Bronchial epithelial cell (primary cell): ENCODE measurements around the gene ASCC2. TPM values are rescaled to one million over a fixed set of nuclear protein-coding genes. Genes with fewer than 3 reads are reported as not detected.
A peak's percentile ranks its signal among the peaks of the same experiment; 100 is the strongest.
"Not testable (repeated sequence)": the region's sequence is repeated elsewhere in the genome, so short reads cannot be mapped to it uniquely, and the experiment has no call there.

Source experiments
- DNase-seq: peaks from one replicate; pipeline ENCODE4 v3.0.0-alpha.2; 2010; ENCODE audit warnings: low read depth
- FAIRE-seq: peaks from 2 replicates; lab custom pipeline; 2011; peaks lifted over from hg19 to GRCh38; lab: Jason Lieb, UNC
- H3K27me3 ChIP-seq: 2 replicates; pipeline ENCODE4 v1.5.1; 2011; ENCODE audit warnings: low read length; ENCODE audit not compliant: control insufficient read depth, insufficient read depth
- H3K36me3 ChIP-seq: 2 replicates; pipeline ENCODE4 v1.5.1; 2011; ENCODE audit warnings: low read length; ENCODE audit not compliant: control insufficient read depth, insufficient read depth
- H3K4me3 ChIP-seq: 2 replicates; pipeline ENCODE4 v1.5.1; 2011; ENCODE audit warnings: mild to moderate bottlenecking, low read depth, low read length, control low read depth
- total RNA-seq: library from RNA; depleted of rRNA; stranded (reverse); fragments of >200 nt; gene quantifications from 2 replicates; pipeline ENCODE4 v1.2.1, GENCODE V29; 2014
- TF ChIP-seq, protein P1 (sequence below): IDR thresholded peaks from 2 replicates; pipeline ENCODE4 v1.5.1; 2011; ENCODE audit warnings: mild to moderate bottlenecking, moderate library complexity, low read length, control low read depth, inconsistent platforms; ENCODE audit not compliant: insufficient read depth, severe bottlenecking

The ASCC2 gene
- total RNA-seq, 1 donor from 2014 or later = 26.1 TPM

DNA sequence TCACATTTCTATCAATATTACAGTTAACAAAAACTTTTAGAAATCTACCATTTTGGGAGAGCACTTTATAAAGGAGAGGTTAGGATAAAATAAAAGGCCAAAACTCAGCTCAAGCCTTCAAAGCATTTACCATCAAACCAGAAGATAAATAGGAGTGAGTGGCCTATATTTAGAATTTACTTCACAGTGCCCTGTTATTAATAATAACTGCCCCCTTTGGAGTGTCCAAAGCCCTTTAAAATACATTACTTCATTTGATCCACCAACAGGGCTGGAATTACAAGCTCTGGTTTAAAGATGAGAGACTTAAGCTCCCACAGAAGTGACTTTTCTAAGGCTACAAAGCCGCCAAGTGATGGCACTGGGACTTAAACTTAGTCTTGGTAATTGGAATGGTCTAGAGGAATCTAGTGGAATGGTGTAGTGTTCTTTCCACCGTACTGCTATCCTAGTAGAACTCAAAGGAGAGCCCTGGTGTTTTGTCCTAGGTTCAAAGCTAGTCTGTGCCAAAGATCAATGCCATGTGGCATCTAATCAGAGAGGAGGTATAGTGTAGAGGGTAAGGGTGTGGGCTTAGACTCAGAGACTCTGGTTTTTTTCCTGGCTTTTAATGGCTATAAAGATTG lies 23.7 kb upstream of the ASCC2 start:
- Histone ChIP-seq H3K36me3 (no peaks in the 10 kb centered on the region), H3K27me3 (no peaks in the 10 kb centered on the region), H3K4me3 (no peak overlapping the region)
- DNase-seq = no peak
- FAIRE-seq = peak; percentile 79
- TF ChIP-seq, protein P1, sequence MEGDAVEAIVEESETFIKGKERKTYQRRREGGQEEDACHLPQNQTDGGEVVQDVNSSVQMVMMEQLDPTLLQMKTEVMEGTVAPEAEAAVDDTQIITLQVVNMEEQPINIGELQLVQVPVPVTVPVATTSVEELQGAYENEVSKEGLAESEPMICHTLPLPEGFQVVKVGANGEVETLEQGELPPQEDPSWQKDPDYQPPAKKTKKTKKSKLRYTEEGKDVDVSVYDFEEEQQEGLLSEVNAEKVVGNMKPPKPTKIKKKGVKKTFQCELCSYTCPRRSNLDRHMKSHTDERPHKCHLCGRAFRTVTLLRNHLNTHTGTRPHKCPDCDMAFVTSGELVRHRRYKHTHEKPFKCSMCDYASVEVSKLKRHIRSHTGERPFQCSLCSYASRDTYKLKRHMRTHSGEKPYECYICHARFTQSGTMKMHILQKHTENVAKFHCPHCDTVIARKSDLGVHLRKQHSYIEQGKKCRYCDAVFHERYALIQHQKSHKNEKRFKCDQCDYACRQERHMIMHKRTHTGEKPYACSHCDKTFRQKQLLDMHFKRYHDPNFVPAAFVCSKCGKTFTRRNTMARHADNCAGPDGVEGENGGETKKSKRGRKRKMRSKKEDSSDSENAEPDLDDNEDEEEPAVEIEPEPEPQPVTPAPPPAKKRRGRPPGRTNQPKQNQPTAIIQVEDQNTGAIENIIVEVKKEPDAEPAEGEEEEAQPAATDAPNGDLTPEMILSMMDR = no peak

DNA sequence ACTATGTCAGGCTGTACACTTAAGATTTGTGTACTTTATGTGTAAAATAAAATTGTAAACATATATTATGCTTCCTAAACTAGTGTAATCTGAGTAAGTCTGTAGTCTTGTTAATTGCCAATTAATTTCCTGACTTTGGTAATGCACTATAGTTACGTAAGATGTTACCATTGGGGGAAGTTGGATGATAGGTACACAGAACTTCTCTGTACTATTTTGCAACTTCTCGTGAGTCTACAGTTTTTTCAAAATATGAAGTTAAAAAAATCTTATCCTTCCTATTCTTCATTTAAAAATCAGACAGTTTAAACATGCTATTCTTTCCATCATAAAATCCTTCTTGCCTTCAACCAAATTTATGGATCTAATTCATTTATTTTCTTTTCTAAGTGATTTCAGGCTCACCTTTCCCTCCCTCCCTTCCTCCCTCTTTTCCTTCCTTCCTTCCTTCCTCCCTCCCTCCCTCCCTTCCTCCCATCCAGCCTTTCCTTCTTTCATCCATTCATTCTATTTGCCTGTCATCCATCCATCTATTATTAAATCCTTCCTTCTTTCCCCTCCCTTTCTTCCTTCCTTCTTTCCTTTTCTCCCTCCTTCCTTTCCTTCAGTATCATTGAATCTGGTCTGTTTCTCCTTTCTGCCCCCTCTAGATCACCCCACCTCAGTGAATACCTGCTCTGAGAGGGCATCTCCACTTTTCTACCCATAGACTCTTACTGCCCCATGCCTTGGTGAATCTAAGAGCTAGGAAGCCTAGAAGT lies 22.1 kb upstream of the ASCC2 start:
- TF ChIP-seq, protein P1 = no peak
- no peak overlapping the region for H3K4me3 ChIP-seq
- H3K27me3 ChIP-seq = no peaks in the 10 kb centered on the region
- H3K36me3 ChIP-seq = no peaks in the 10 kb centered on the region
- FAIRE-seq (no peak), DNase-seq (no peak)

DNA sequence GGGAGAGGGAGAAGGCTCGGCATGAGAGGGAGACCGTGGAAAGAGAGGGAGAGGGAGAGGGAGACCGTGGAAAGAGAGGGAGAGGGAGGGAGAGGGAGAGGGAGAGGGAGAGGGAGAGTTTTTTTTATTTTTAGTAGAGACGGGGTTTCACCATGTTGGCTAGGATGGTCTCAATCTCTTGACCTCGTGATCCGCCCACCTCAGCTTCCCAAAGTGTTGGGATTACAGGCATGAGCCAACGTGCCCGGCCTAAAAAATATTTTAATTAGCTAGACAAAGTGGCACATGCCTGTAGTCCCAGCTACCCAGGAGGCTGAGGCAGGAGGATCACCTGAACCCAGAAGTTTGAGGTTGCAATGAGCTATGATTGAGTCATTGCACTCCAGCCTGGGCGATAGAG lies 21.0 kb upstream of the ASCC2 start:
- not testable (repeated sequence) for H3K27me3 ChIP-seq, DNase-seq, H3K36me3 ChIP-seq, H3K4me3 ChIP-seq, FAIRE-seq

DNA sequence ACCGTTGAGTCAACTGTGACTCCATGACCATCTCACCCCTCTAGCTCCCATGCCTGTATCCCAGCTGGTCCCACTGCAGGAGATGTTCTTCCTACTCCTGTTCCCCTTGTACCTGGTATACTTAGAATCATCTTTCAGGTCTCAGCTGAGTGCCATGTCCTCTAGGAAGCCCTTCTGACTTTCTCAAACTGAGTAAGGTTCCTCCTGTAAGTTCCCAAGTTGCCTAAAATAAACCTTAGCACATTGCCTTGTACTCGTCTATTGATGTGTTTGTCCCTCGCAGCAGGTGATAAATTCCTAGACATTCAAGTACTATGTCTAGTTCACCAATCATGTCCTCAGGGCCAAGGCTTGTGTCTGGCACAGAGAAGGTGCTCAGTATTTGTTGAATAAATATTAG lies 18.4 kb upstream of the ASCC2 start:
- peak; percentile 23 for FAIRE-seq
- Histone ChIP-seq H3K36me3 (no peaks in the 10 kb centered on the region), H3K27me3 (no peaks in the 10 kb centered on the region), H3K4me3 (no peak overlapping the region)
- no peak for DNase-seq
- TF ChIP-seq, protein P1 = no peak

DNA sequence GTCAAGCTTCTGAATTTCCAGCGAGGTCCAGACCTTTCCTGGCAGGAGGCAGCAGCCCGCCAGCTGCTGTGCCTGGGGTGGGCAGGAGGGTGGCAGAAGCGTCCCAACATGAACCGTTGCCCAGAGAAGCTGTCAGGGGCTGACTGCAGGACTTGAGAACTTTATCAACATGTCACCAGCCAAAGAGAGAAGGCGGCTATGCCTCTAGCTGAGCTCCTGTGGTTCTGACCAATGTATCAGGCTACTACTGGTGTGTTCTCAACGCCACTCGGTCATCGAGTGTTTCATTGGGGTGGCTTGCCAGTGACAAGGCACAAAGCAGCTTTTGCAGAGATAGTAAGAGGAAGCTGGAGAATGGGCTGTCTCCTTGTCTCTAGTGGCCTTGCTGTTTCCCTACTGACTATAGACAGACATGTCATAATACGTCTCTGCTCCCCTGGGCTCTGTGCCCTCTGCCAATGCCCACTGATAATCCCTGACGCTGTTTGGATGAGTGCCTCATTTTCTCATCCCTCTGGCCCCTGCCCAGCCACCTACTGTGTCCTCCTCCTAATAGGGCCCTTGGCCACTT lies 17.6 kb upstream of the ASCC2 start:
- Histone ChIP-seq H3K27me3 (no peaks in the 10 kb centered on the region), H3K4me3 (no peak overlapping the region), H3K36me3 (no peaks in the 10 kb centered on the region)
- DNase-seq (no peak), FAIRE-seq (peak; percentile 55)
- TF ChIP-seq, protein P1 = no peak

DNA sequence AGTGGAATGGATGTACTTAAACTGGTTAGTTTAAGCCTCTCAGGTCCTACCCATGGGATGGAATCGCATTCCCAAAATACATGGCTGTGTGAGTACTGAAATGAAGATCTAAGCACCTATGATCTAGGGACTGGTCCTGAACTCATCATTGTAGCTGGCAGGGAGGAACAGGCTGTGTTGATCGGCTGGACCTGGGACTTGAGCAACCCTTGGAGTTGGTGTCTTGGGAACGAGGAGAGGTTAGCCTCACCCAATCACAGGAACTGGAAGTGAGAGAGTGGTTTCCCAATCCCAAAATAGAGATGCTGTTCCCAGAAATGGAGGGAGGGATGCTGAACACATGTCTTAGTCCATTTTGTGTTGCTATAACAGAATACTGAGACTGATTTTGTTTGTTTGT lies 16.4 kb upstream of the ASCC2 start:
- Histone ChIP-seq H3K36me3 (no peaks in the 10 kb centered on the region), H3K4me3 (no peak overlapping the region), H3K27me3 (no peaks in the 10 kb centered on the region)
- no peak for FAIRE-seq
- TF ChIP-seq, protein P1 = no peak
- no peak for DNase-seq
